Body of pancreas (tissue), 4 donors: ENCODE results near the gene SIM1.

Source experiments
- POLR2A ChIP-seq, 3 donors: fragments of 450-650 bp; IDR thresholded peaks; one replicate each; pipeline ENCODE4 v1.6.1; 2016; ENCODE audit warnings: antibody characterized with exemption in 3 of 3, mild to moderate bottlenecking in 2 of 3
- TF ChIP-seq, protein P1 (sequence below), 7 experiments: fragments of 450-650 bp in 4 of 7; fragments of 200-600 bp in 3 of 7; sonication (generic) in 3 of 7; IDR thresholded peaks; one replicate each; pipeline ENCODE4 v1.5.1; 2016 to 2019; ENCODE audit warnings: antibody characterized with exemption in 7 of 7

DNA sequence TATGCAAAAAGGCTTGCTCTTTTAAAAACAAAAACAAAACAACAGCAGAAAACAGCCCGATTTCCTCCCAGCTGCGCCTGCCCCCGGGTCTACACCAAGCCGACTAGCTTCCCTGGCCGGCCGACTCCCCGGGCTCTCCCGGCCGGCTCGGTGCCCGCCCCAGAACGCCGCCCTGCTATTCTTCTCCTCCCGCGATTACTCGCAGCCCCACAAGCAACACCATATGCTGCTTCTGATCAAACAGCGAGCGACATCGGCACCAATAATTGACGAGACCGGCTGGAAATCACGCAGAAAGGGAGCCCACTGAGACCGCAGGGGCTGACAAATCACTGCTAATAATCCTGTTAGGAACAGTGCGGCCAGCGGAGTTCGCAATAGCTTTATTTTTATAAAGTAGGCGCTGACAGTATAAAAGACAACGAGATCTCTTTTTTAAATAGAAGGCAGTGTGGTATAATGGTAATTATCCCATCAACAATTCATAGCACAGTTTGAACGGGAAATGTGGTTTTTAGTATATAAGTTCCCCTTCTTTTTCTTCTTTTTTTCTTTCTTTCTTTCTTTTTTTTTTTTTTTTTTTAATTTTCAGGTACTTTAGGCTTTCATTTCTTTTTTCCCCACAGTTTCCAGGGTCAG is 3.3 kb downstream of the SIM1 start:
- TF ChIP-seq, protein P1, sequence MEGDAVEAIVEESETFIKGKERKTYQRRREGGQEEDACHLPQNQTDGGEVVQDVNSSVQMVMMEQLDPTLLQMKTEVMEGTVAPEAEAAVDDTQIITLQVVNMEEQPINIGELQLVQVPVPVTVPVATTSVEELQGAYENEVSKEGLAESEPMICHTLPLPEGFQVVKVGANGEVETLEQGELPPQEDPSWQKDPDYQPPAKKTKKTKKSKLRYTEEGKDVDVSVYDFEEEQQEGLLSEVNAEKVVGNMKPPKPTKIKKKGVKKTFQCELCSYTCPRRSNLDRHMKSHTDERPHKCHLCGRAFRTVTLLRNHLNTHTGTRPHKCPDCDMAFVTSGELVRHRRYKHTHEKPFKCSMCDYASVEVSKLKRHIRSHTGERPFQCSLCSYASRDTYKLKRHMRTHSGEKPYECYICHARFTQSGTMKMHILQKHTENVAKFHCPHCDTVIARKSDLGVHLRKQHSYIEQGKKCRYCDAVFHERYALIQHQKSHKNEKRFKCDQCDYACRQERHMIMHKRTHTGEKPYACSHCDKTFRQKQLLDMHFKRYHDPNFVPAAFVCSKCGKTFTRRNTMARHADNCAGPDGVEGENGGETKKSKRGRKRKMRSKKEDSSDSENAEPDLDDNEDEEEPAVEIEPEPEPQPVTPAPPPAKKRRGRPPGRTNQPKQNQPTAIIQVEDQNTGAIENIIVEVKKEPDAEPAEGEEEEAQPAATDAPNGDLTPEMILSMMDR (IDR thresholded peaks at IDR 0.05): no peak
- no peak for TF ChIP-seq POLR2A (IDR thresholded peaks at IDR 0.05)
